ENCODE results near the gene TEX44.

The TEX44 gene

GRCh38 chr2:231634951-231635875 lies 42.5 kb downstream of the TEX44 start:
- no peak for DNase-seq

GRCh38 chr2:231640241-231640640 lies 47.6 kb downstream of the TEX44 start:
- no peak for DNase-seq

GRCh38 chr2:231640641-231641111 lies 48.0 kb downstream of the TEX44 start:
- DNase-seq: no peak

GRCh38 chr2:231642631-231643494 lies 50.2 kb downstream of the TEX44 start:
- DNase-seq: peak in 3 of 5 experiments; percentile 16 to 49 (median 41)

- no peak for DNase-seq
Measured at GRCh38 chr2:231643495-231643888, 50.8 kb downstream of the TEX44 start.
